Neural cell (in vitro differentiated cells): ENCODE data around the gene TENM3.

Source experiments
- CTCF ChIP-seq: fragments of 450-650 bp; IDR thresholded peaks from 2 replicates; pipeline ENCODE4 v1.5.1; 2014; ENCODE audit warnings: antibody characterized with exemption, mild to moderate bottlenecking, moderate library complexity; ENCODE audit not compliant: poor library complexity, severe bottlenecking
- EP300 ChIP-seq: fragments of 450-650 bp; conservative IDR thresholded peaks from 2 replicates; pipeline ENCODE4 v1.6.1; 2014; ENCODE audit warnings: antibody characterized with exemption, mild to moderate bottlenecking, moderate library complexity; ENCODE audit not compliant: poor library complexity, severe bottlenecking
- POLR2AphosphoS5 ChIP-seq: IDR thresholded peaks from 2 replicates; pipeline ENCODE4 v1.6.1; 2012
- SMC3 ChIP-seq: fragments of 450-650 bp; conservative IDR thresholded peaks from 2 replicates; pipeline ENCODE4 v1.6.1; 2014; ENCODE audit warnings: antibody characterized with exemption, mild to moderate bottlenecking, moderate library complexity; ENCODE audit not compliant: poor library complexity

GRCh38 chr4:182286035-182286434, 42.8 kb downstream of the TENM3 start:
- TF ChIP-seq CTCF (no peak), EP300 (no peak), POLR2AphosphoS5 (no peak), SMC3 (no peak)
